GM12875 (cell line): Measurements from ENCODE around the gene ST14.

Experiments used
- H3K4me3 ChIP-seq: one replicate; pipeline ENCODE4 v1.5.1; 2011; ENCODE audit warnings: low read depth, low read length, control low read depth
- CTCF ChIP-seq: IDR thresholded peaks from 2 replicates; pipeline ENCODE4 v1.5.1; 2011; ENCODE audit warnings: low read depth, mild to moderate bottlenecking, control low read depth, inconsistent platforms, low read length, moderate library complexity, borderline replicate concordance; ENCODE audit not compliant: insufficient read depth

Gene ST14

GRCh38 chr11:130157101-130157500, 2.5 kb upstream of the ST14 start:
- H3K4me3 ChIP-seq, result no peak overlapping the region
- TF ChIP-seq CTCF, result no peak

GRCh38 chr11:130157840-130158239, 1.7 kb upstream of the ST14 start:
- TF ChIP-seq CTCF, result no peak
- no peak overlapping the region for H3K4me3 ChIP-seq

- no peak for TF ChIP-seq CTCF
- no peak overlapping the region for H3K4me3 ChIP-seq
These were observed 443 bp upstream of the ST14 start for GRCh38 chr11:130159139-130159538.

- TF ChIP-seq CTCF, result no peak
- no peak overlapping the region for H3K4me3 ChIP-seq
These were observed 1.0 kb downstream of the ST14 start for GRCh38 chr11:130160498-130161155.

- no peak overlapping the region for H3K4me3 ChIP-seq
These were observed 2.0 kb downstream of the ST14 start for GRCh38 chr11:130161441-130162145.

GRCh38 chr11:130162733-130163132, 3.2 kb downstream of the ST14 start:
- no peak for TF ChIP-seq CTCF
- no peak overlapping the region for H3K4me3 ChIP-seq

More at GRCh38 chr11:130161441-130162145, 2.0 kb downstream of the ST14 start:
- no peak for TF ChIP-seq CTCF
